Gastroesophageal sphincter (tissue), 4 donors: ENCODE measurements around the gene RILP. TPM values are rescaled to one million over a fixed set of nuclear protein-coding genes. Genes with fewer than 3 reads are reported as not detected.

Experiments used
- ATAC-seq: fragments of 150-250 bp; one replicate; pipeline ENCODE4 v1.9.1; 2016; ENCODE audit warnings: mild to moderate bottlenecking, moderate library complexity
- H3K27ac ChIP-seq, 4 donors: fragments of 200-600 bp; sonication (generic) in 3 of 4; 1 replicate in 3 of 4; 2 replicates in 1 of 4; pipeline ENCODE4 v1.5.1; 2016 to 2019
- H3K27me3 ChIP-seq: fragments of 200-600 bp; sonication (generic); one replicate; pipeline ENCODE4 v1.5.1; 2019
- H3K36me3 ChIP-seq, 2 donors: fragments of 200-600 bp; sonication (generic); one replicate each; pipeline ENCODE4 v1.5.1; 2019; ENCODE audit warnings: control low read depth in 1 of 2
- H3K4me1 ChIP-seq, 3 donors: fragments of 200-600 bp; sonication (generic); 1 replicate in 2 of 3; 2 replicates in 1 of 3; pipeline ENCODE4 v1.5.1; 2016 to 2019; ENCODE audit warnings: control low read depth in 2 of 3
- H3K4me3 ChIP-seq, 2 donors: fragments of 200-600 bp; sonication (generic); one replicate each; pipeline ENCODE4 v1.5.1; 2019; ENCODE audit warnings: mild to moderate bottlenecking in 1 of 2, moderate library complexity in 1 of 2
- H3K9me3 ChIP-seq, 3 donors: fragments of 200-600 bp; sonication (generic); one replicate each; pipeline ENCODE4 v1.5.1; 2017 to 2019; ENCODE audit warnings: control low read depth in 2 of 3
- EP300 ChIP-seq: sonication (generic); formaldehyde crosslinking; IDR thresholded peaks from one replicate; pipeline ENCODE4 v1.6.1; 2017; ENCODE audit warnings: antibody characterized with exemption, mild to moderate bottlenecking
- POLR2A ChIP-seq, 2 donors: fragments of 450-650 bp; IDR thresholded peaks; one replicate each; pipeline ENCODE4 v1.6.1; 2017; ENCODE audit warnings: antibody characterized with exemption in 2 of 2, mild to moderate bottlenecking in 2 of 2, moderate library complexity in 1 of 2
- POLR2AphosphoS5 ChIP-seq: sonication (generic); formaldehyde crosslinking; IDR thresholded peaks from one replicate; pipeline ENCODE4 v1.6.1; 2017; ENCODE audit warnings: antibody characterized with exemption
- WGBS, 2 donors: methylation state at CpG; one replicate each; pipeline ENCODE4 v1.1.5; 2018; ENCODE audit warnings: low coverage in 1 of 2; 5-methylcytosine and 5-hydroxymethylcytosine counted together
- total RNA-seq, 4 donors: library from RNA; depleted of rRNA; stranded (reverse); fragments of >200 nt; gene quantifications; one replicate each; pipeline ENCODE4 v1.1.0, GENCODE V29; 2016
- TF ChIP-seq, protein P1 (sequence below), 4 experiments: fragments of 200-600 bp in 2 of 4; fragments of 450-650 bp in 2 of 4; sonication (generic) in 1 of 4; IDR thresholded peaks; one replicate each; pipeline ENCODE4 v1.5.1; 2017 to 2019; ENCODE audit warnings: antibody characterized with exemption in 4 of 4, mild to moderate bottlenecking in 2 of 4, moderate library complexity in 2 of 4

The RILP gene
- total RNA-seq, result 10 to 100 TPM; 17.4 to 33.4 (median 22.2) TPM

DNA sequence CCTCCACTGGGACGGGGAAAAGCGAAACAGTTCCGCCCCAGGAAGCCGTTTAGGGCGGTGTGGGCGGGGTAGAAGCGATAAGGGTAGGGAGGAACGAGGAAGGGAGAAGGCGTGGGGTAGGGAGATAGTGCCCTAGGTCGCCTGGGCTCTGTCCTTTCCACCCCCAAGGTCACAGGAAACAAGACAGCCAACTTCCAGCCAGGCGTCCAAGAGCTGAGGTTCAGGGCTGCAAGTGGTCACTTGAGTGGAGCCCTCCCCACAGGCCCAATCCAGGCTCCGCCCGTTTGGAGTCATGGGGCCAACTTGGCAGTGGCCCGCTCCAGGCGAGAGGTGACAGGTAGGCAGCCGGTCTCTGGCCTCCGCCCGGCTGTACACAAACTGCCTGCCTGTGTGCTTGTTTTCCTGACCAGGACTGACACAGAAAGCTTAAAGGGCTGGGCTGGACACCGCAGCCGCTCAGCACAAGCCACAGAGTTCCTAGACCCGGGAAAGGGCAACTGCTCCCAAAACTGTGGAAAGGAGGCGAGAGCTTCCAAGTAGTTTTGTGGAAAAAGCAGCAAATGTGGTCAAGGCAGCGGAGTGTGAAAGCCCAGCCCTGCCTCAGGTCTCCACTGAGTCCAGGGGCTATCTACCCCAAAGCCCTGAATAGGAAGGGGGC is at the start of gene RILP:
Gene RILP (minus strand): TSS at position 23 of the 658 bp plus-strand sequence. CDS start 62 bp downstream, outside the sequence.
- peak within 1 kb of the TSS; percentile 73 to 92 for H3K4me3 ChIP-seq
- peak within 1 kb of the TSS; percentile 92 to 99 (median 98) for H3K27ac ChIP-seq
- H3K9me3 ChIP-seq, result no peaks in the 10 kb centered on the region
- ATAC-seq, result peak; percentile 62
- WGBS, 2 donors, result 48% methylated on average over 3 of the region's 23 CpGs; no CpG with 5 or more reads in 1 of the 2 donors
- TF ChIP-seq EP300, result no peak
- peak; percentile 29 for TF ChIP-seq POLR2AphosphoS5
- TF ChIP-seq, protein P1, sequence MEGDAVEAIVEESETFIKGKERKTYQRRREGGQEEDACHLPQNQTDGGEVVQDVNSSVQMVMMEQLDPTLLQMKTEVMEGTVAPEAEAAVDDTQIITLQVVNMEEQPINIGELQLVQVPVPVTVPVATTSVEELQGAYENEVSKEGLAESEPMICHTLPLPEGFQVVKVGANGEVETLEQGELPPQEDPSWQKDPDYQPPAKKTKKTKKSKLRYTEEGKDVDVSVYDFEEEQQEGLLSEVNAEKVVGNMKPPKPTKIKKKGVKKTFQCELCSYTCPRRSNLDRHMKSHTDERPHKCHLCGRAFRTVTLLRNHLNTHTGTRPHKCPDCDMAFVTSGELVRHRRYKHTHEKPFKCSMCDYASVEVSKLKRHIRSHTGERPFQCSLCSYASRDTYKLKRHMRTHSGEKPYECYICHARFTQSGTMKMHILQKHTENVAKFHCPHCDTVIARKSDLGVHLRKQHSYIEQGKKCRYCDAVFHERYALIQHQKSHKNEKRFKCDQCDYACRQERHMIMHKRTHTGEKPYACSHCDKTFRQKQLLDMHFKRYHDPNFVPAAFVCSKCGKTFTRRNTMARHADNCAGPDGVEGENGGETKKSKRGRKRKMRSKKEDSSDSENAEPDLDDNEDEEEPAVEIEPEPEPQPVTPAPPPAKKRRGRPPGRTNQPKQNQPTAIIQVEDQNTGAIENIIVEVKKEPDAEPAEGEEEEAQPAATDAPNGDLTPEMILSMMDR (IDR thresholded peaks at IDR 0.05), result no peak
- TF ChIP-seq POLR2A (IDR thresholded peaks at IDR 0.05), result no peak
- no peaks in the 10 kb centered on the region for H3K27me3 ChIP-seq
- H3K4me1 ChIP-seq, result peaks cover 7 to 58% (median 27%) of the 10 kb centered on the region in 3 donors
- peaks cover 3 to 49% of the 10 kb centered on the region in 2 donors for H3K36me3 ChIP-seq

- WGBS, 2 donors, result 61% methylated on average over 3 of the region's 5 CpGs; no CpG with 5 or more reads in 1 of the 2 donors
- TF ChIP-seq EP300, result no peak
- TF ChIP-seq POLR2AphosphoS5, result no peak
- no peak for TF ChIP-seq POLR2A (IDR thresholded peaks at IDR 0.05)
- TF ChIP-seq, protein P1 (IDR thresholded peaks at IDR 0.05), result no peak
- ATAC-seq, result no peak
- no peaks in the 10 kb centered on the region for H3K27me3 ChIP-seq
- no peaks in the 10 kb centered on the region for H3K4me1 ChIP-seq
- no peaks in the 10 kb centered on the region for H3K36me3 ChIP-seq
- H3K4me3 ChIP-seq, result no peak overlapping the region
- H3K9me3 ChIP-seq, result no peaks in the 10 kb centered on the region
- H3K27ac ChIP-seq, result no peak overlapping the region
These were observed 48.0 kb upstream of the RILP start for GRCh38 chr17:1697681-1698080.

DNA sequence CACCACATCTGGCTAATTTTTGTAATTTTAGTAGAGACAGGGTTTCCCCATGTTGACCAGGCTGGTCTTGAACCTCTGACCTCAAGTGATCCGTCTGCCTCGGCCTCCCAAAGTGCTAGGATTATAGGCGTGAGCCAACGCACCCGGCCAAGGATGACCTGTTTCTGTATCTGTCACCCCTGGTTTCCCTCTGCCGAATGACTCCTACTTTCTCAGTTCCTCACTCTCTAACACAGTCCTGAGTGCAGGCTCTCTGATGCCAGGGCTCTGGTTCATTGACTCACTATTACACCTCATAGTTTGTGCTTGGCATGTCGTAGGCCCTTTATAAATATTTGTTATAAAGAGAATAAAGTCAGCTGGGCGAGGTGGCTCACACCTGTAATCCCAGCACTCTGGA is 45.7 kb upstream of the RILP start:
- 70 to 72% methylated on average over 6 to 8 of the region's 8 CpGs for WGBS, 2 donors
- TF ChIP-seq, protein P1 (IDR thresholded peaks at IDR 0.05), result no peak
- TF ChIP-seq POLR2A (IDR thresholded peaks at IDR 0.05) (no peak), POLR2AphosphoS5 (no peak), EP300 (no peak)
- no peaks in the 10 kb centered on the region for H3K36me3 ChIP-seq

GRCh38 chr17:1693339-1693738 is 43.7 kb upstream of the RILP start:
- 84 to 87% methylated on average over 4 to 6 of the region's 7 CpGs for WGBS, 2 donors
- Histone ChIP-seq H3K4me1 (no peaks in the 10 kb centered on the region), H3K4me3 (no peak overlapping the region), H3K27ac (no peak overlapping the region), H3K27me3 (no peaks in the 10 kb centered on the region), H3K9me3 (no peaks in the 10 kb centered on the region), H3K36me3 (no peaks in the 10 kb centered on the region)
- no peak for ATAC-seq
- no peak for TF ChIP-seq POLR2AphosphoS5
- TF ChIP-seq, protein P1 (IDR thresholded peaks at IDR 0.05), result no peak
- TF ChIP-seq POLR2A (IDR thresholded peaks at IDR 0.05), result no peak
- no peak for TF ChIP-seq EP300

More for the DNA sequence above, 45.7 kb upstream of the RILP start:
- Histone ChIP-seq H3K27ac (no peak overlapping the region), H3K9me3 (no peaks in the 10 kb centered on the region), H3K27me3 (no peaks in the 10 kb centered on the region), H3K4me3 (no peak overlapping the region), H3K4me1 (no peaks in the 10 kb centered on the region)
- no peak for ATAC-seq
